WTC11 (cell line): ENCODE data around the gene LPP. TPM values are rescaled to one million over a fixed set of nuclear protein-coding genes. Genes with fewer than 3 reads are reported as not detected.

ENCODE experiments used
- ATAC-seq: fragments of 200-7000 bp; cut with Tn5 transposase; 2 replicates; pipeline ENCODE4 v1.10.0; 2021; ENCODE audit warnings: mild to moderate bottlenecking, moderate library complexity
- CTCF ChIA-PET: fragments of 300-600 bp; sonication (Branson Sonifier 250); formaldehyde crosslinking; loops from one replicate; lab custom pipeline; 2021; ENCODE audit warnings: antibody characterized with exemption; lab: Charles Lee
- POLR2A ChIA-PET: fragments of 350-600 bp; sonication (Branson Sonifier 250); formaldehyde crosslinking; loops from one replicate; lab custom pipeline; 2021; ENCODE audit warnings: antibody characterized with exemption; lab: Charles Lee
- DNase-seq: peaks from one replicate; pipeline ENCODE4 v3.0.0; 2021; ENCODE audit warnings: low spot score
- H3K27ac Mint-ChIP-seq: 2 replicates; pipeline ENCODE4 v1.8.0; 2021; ENCODE audit warnings: mixed read lengths
- H3K27me3 Mint-ChIP-seq: 2 replicates; pipeline ENCODE4 v1.8.0; 2021; ENCODE audit warnings: low read depth, mild to moderate bottlenecking, moderate library complexity, mixed read lengths
- H3K36me3 Mint-ChIP-seq: 2 replicates; pipeline ENCODE4 v1.8.0; 2021; ENCODE audit warnings: mixed read lengths
- H3K4me1 Mint-ChIP-seq: 2 replicates; pipeline ENCODE4 v1.8.0; 2022; ENCODE audit warnings: mixed read lengths
- H3K4me3 Mint-ChIP-seq: 2 replicates; pipeline ENCODE4 v1.8.0; 2021; ENCODE audit warnings: mild to moderate bottlenecking, moderate library complexity, mixed read lengths
- H3K9me3 Mint-ChIP-seq: 2 replicates; pipeline ENCODE4 v1.8.0; 2021; ENCODE audit warnings: mixed read lengths
- ATF1 ChIP-seq: sonication (generic); formaldehyde crosslinking; IDR thresholded peaks from 2 replicates; pipeline ENCODE4 v1.8.1; 2023; ENCODE audit warnings: mild to moderate bottlenecking, moderate library complexity, missing genetic modification reagents
- ELF4 ChIP-seq: sonication (generic); formaldehyde crosslinking; IDR thresholded peaks from 2 replicates; pipeline ENCODE4 v1.8.1; 2022; ENCODE audit warnings: low read depth, mild to moderate bottlenecking, moderate library complexity, missing genetic modification reagents
- GABPB1 ChIP-seq: sonication (generic); formaldehyde crosslinking; IDR thresholded peaks from 2 replicates; pipeline ENCODE4 v1.8.1; 2023; ENCODE audit warnings: mild to moderate bottlenecking, missing genetic modification reagents
- HMGA2 ChIP-seq: fragments of 250-450 bp; sonication (Bioruptor Pico); IDR thresholded peaks from 2 replicates; pipeline ENCODE4 v1.4.0; 2021; ENCODE audit warnings: mild to moderate bottlenecking, moderate library complexity
- JUN ChIP-seq: sonication (generic); formaldehyde crosslinking; IDR thresholded peaks from 2 replicates; pipeline ENCODE4 v1.8.0; 2023; ENCODE audit warnings: mild to moderate bottlenecking, missing genetic modification reagents
- KAT7 ChIP-seq: sonication (generic); formaldehyde crosslinking; IDR thresholded peaks from 2 replicates; pipeline ENCODE4 v1.8.1; 2023; ENCODE audit warnings: missing genetic modification reagents, mild to moderate bottlenecking, borderline replicate concordance
- NFATC4 ChIP-seq: fragments of 250-450 bp; sonication (Bioruptor Pico); IDR thresholded peaks from 2 replicates; pipeline ENCODE4 v1.9.0; 2021; ENCODE audit warnings: mild to moderate bottlenecking
- NR1H2 ChIP-seq: sonication (generic); formaldehyde crosslinking; IDR thresholded peaks from 2 replicates; pipeline ENCODE4 v1.9.0; 2021; ENCODE audit warnings: mild to moderate bottlenecking, moderate library complexity, missing genetic modification reagents
- OVOL2 ChIP-seq: fragments of 250-450 bp; sonication (Bioruptor Pico); IDR thresholded peaks from 2 replicates; pipeline ENCODE4 v1.9.0; 2021; ENCODE audit warnings: mild to moderate bottlenecking, borderline replicate concordance
- SMAD3 ChIP-seq: sonication (generic); formaldehyde crosslinking; IDR thresholded peaks from 2 replicates; pipeline ENCODE4 v1.8.0; 2022; ENCODE audit warnings: missing genetic modification reagents, mild to moderate bottlenecking, borderline replicate concordance
- SMAD4 ChIP-seq: sonication (generic); formaldehyde crosslinking; IDR thresholded peaks from 2 replicates; pipeline ENCODE4 v1.8.0; 2022; ENCODE audit warnings: mild to moderate bottlenecking, missing genetic modification reagents
- TCF7 ChIP-seq: sonication (generic); formaldehyde crosslinking; IDR thresholded peaks from 2 replicates; pipeline ENCODE4 v1.8.0; 2022; ENCODE audit warnings: mild to moderate bottlenecking, low read depth, missing genetic modification reagents, moderate library complexity
- ZNF263 ChIP-seq: sonication (generic); formaldehyde crosslinking; IDR thresholded peaks from 2 replicates; pipeline ENCODE4 v1.8.1; 2022; ENCODE audit warnings: low read depth, mild to moderate bottlenecking, moderate library complexity, missing genetic modification reagents
- ZNF423 ChIP-seq: fragments of 250-450 bp; sonication (Bioruptor Pico); IDR thresholded peaks from 2 replicates; pipeline ENCODE4 v2.1.2; 2022; ENCODE audit warnings: mild to moderate bottlenecking, moderate library complexity
- total RNA-seq: library from RNA; stranded (reverse); gene quantifications from 3 replicates; pipeline ENCODE4 v1.2.3, GENCODE V29; 2021
- TF ChIP-seq, protein P1 (sequence below): fragments of 250-450 bp; sonication (Bioruptor Pico); IDR thresholded peaks from 2 replicates; pipeline ENCODE4 v1.8.0; 2021; ENCODE audit warnings: mild to moderate bottlenecking
- TF ChIP-seq, protein P2 (sequence below): sonication (generic); formaldehyde crosslinking; IDR thresholded peaks from 2 replicates; pipeline ENCODE4 v1.8.0; 2023; ENCODE audit warnings: missing genetic modification reagents
- TF ChIP-seq, protein P3 (sequence below): fragments of 250-450 bp; sonication (Bioruptor Pico); IDR thresholded peaks from 2 replicates; pipeline ENCODE4 v1.9.0; 2021; ENCODE audit warnings: mild to moderate bottlenecking
- TF ChIP-seq, protein P4 (sequence below): sonication (generic); formaldehyde crosslinking; IDR thresholded peaks from 2 replicates; pipeline ENCODE4 v1.8.1; 2023; ENCODE audit warnings: mild to moderate bottlenecking, missing genetic modification reagents, borderline replicate concordance
- TF ChIP-seq, protein P5 (sequence below): sonication (generic); formaldehyde crosslinking; IDR thresholded peaks from 2 replicates; pipeline ENCODE4 v1.8.0; 2022; ENCODE audit warnings: mild to moderate bottlenecking, missing genetic modification reagents
- TF ChIP-seq, protein P6 (sequence below): sonication (generic); formaldehyde crosslinking; IDR thresholded peaks from 2 replicates; pipeline ENCODE4 v1.8.1; 2022; ENCODE audit warnings: low read depth, missing genetic modification reagents, borderline replicate concordance
- TF ChIP-seq, protein P7 (sequence below): sonication (generic); formaldehyde crosslinking; IDR thresholded peaks from 2 replicates; pipeline ENCODE4 v1.8.1; 2023; ENCODE audit warnings: mild to moderate bottlenecking, missing genetic modification reagents
- TF ChIP-seq, protein P8 (sequence below): sonication (generic); formaldehyde crosslinking; conservative IDR thresholded peaks from 2 replicates; pipeline ENCODE4 v1.8.1; 2022; ENCODE audit warnings: mild to moderate bottlenecking, missing genetic modification reagents

Gene LPP
- total RNA-seq, 1 experiment from 2014 or later: 49.6 TPM

DNA sequence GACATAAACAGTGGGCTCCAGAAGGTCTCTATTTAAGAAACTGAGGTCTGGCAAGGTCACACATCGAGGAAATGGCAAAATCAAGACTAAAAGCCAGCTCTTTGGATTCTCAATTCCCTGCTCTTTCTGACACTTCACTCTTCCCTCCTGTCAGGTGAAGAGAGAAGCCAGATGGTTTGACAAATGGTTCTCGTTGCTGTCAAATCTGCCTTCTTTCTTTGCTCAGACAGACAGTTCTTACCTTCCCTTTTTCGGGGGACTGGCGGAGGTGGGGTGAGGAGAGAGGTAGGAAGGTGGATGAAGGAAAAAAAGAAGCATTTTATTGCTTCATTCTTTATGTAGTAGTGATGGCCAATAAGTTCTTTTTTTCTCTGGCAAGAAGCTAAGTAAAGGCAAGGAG, 133.4 kb downstream of the LPP start (continued):
- TF ChIP-seq OVOL2: no peak
- TF ChIP-seq NFATC4 (CRISPR knock-in tag): no peak
- no peak for TF ChIP-seq ATF1 (CRISPR knock-in tag)

DNA sequence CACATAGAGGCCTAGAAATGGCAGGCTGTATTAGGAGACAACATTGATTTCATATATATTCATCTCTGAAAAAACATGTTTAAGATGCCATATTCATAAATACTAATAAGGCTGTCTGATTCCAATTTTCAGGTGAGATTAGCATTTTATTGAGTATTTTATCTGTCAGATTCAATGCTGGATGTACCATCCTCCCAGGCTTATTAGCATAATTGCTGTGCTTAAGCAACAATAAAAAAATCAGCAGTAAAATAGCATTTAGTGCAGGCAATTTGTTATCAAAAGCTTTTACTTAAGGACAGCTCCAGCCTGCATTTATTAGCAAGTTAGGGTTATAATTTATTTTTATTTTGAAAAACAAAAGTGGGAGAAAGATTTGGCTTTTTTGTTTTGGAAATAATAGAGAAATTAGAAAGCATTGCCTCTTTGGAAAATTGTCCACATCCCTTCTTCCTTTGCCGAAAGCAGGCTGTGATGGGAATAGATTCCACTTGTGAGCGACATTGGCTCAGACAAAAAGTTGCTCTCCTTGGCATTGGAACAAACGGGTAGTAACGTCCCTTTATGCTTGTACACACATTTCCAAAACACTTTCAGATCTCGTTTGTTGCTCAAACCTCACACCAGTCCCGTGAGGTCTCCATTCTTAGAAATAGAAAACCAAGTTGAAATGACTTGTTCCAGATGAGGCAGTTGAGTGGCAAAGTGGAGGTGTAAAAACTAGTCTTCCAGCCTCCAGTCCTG, 134.0 kb downstream of the LPP start:
- Mint-ChIP-seq H3K36me3 (no peaks in the 10 kb centered on the region), H3K27ac (peak overlapping the region; percentile 27; the same call in 1 of the 2 replicates), H3K4me3 (no peak overlapping the region), H3K9me3 (no peaks in the 10 kb centered on the region), H3K4me1 (peaks cover 18% of the 10 kb centered on the region), H3K27me3 (no peaks in the 10 kb centered on the region)
- DNase-seq: no peak
- ChIA-PET POLR2A (no interaction called here), CTCF (no interaction called here)
- ATAC-seq: no peak
- TF ChIP-seq, protein P1, sequence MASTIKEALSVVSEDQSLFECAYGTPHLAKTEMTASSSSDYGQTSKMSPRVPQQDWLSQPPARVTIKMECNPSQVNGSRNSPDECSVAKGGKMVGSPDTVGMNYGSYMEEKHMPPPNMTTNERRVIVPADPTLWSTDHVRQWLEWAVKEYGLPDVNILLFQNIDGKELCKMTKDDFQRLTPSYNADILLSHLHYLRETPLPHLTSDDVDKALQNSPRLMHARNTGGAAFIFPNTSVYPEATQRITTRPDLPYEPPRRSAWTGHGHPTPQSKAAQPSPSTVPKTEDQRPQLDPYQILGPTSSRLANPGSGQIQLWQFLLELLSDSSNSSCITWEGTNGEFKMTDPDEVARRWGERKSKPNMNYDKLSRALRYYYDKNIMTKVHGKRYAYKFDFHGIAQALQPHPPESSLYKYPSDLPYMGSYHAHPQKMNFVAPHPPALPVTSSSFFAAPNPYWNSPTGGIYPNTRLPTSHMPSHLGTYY (CRISPR knock-in tag): no peak
- TF ChIP-seq HMGA2 (CRISPR knock-in tag): no peak
- TF ChIP-seq KAT7 (CRISPR knock-in tag): no peak
- TF ChIP-seq ZNF423 (CRISPR knock-in tag): no peak
- TF ChIP-seq, protein P2, sequence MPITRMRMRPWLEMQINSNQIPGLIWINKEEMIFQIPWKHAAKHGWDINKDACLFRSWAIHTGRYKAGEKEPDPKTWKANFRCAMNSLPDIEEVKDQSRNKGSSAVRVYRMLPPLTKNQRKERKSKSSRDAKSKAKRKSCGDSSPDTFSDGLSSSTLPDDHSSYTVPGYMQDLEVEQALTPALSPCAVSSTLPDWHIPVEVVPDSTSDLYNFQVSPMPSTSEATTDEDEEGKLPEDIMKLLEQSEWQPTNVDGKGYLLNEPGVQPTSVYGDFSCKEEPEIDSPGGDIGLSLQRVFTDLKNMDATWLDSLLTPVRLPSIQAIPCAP (CRISPR knock-in tag): no peak

DNA sequence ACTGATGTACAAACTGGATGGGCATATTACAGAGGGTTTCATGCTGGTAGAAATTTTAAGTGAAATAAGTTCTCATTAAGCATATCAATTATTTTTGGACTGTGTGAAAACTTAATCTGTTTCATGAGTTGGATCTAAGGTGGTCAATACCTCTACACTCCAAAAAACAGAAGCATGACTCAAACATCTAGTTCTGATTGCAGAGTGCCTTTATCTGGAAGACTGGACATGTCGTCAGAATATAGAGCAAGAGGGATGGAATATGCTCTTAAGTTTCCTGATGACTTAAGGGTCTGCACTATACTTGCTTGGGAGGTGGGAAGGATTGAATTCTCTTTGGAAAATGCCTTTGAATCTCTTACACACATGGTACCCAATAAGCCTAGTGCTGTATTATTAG, 138.3 kb downstream of the LPP start:
- Mint-ChIP-seq H3K27ac (no peak overlapping the region), H3K9me3 (no peaks in the 10 kb centered on the region), H3K4me1 (peaks cover 15% of the 10 kb centered on the region), H3K4me3 (no peak overlapping the region)
- no peak for ATAC-seq
- TF ChIP-seq ZNF263 (CRISPR knock-in tag): no peak
- TF ChIP-seq, protein P3, sequence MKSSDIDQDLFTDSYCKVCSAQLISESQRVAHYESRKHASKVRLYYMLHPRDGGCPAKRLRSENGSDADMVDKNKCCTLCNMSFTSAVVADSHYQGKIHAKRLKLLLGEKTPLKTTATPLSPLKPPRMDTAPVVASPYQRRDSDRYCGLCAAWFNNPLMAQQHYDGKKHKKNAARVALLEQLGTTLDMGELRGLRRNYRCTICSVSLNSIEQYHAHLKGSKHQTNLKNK (CRISPR knock-in tag): no peak
- no peak for TF ChIP-seq TCF7 (CRISPR knock-in tag)
- no peak for TF ChIP-seq KAT7 (CRISPR knock-in tag)
- TF ChIP-seq, protein P4, sequence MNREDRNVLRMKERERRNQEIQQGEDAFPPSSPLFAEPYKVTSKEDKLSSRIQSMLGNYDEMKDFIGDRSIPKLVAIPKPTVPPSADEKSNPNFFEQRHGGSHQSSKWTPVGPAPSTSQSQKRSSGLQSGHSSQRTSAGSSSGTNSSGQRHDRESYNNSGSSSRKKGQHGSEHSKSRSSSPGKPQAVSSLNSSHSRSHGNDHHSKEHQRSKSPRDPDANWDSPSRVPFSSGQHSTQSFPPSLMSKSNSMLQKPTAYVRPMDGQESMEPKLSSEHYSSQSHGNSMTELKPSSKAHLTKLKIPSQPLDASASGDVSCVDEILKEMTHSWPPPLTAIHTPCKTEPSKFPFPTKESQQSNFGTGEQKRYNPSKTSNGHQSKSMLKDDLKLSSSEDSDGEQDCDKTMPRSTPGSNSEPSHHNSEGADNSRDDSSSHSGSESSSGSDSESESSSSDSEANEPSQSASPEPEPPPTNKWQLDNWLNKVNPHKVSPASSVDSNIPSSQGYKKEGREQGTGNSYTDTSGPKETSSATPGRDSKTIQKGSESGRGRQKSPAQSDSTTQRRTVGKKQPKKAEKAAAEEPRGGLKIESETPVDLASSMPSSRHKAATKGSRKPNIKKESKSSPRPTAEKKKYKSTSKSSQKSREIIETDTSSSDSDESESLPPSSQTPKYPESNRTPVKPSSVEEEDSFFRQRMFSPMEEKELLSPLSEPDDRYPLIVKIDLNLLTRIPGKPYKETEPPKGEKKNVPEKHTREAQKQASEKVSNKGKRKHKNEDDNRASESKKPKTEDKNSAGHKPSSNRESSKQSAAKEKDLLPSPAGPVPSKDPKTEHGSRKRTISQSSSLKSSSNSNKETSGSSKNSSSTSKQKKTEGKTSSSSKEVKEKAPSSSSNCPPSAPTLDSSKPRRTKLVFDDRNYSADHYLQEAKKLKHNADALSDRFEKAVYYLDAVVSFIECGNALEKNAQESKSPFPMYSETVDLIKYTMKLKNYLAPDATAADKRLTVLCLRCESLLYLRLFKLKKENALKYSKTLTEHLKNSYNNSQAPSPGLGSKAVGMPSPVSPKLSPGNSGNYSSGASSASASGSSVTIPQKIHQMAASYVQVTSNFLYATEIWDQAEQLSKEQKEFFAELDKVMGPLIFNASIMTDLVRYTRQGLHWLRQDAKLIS: no peak
- TF ChIP-seq, protein P5, sequence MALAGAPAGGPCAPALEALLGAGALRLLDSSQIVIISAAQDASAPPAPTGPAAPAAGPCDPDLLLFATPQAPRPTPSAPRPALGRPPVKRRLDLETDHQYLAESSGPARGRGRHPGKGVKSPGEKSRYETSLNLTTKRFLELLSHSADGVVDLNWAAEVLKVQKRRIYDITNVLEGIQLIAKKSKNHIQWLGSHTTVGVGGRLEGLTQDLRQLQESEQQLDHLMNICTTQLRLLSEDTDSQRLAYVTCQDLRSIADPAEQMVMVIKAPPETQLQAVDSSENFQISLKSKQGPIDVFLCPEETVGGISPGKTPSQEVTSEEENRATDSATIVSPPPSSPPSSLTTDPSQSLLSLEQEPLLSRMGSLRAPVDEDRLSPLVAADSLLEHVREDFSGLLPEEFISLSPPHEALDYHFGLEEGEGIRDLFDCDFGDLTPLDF: no peak
- TF ChIP-seq GABPB1: no peak
- no peak for TF ChIP-seq JUN (CRISPR knock-in tag)
- TF ChIP-seq SMAD3: no peak
- TF ChIP-seq NR1H2 (CRISPR knock-in tag): no peak
- TF ChIP-seq, protein P6, sequence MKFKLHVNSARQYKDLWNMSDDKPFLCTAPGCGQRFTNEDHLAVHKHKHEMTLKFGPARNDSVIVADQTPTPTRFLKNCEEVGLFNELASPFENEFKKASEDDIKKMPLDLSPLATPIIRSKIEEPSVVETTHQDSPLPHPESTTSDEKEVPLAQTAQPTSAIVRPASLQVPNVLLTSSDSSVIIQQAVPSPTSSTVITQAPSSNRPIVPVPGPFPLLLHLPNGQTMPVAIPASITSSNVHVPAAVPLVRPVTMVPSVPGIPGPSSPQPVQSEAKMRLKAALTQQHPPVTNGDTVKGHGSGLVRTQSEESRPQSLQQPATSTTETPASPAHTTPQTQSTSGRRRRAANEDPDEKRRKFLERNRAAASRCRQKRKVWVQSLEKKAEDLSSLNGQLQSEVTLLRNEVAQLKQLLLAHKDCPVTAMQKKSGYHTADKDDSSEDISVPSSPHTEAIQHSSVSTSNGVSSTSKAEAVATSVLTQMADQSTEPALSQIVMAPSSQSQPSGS (CRISPR knock-in tag): no peak
- TF ChIP-seq, protein P7, sequence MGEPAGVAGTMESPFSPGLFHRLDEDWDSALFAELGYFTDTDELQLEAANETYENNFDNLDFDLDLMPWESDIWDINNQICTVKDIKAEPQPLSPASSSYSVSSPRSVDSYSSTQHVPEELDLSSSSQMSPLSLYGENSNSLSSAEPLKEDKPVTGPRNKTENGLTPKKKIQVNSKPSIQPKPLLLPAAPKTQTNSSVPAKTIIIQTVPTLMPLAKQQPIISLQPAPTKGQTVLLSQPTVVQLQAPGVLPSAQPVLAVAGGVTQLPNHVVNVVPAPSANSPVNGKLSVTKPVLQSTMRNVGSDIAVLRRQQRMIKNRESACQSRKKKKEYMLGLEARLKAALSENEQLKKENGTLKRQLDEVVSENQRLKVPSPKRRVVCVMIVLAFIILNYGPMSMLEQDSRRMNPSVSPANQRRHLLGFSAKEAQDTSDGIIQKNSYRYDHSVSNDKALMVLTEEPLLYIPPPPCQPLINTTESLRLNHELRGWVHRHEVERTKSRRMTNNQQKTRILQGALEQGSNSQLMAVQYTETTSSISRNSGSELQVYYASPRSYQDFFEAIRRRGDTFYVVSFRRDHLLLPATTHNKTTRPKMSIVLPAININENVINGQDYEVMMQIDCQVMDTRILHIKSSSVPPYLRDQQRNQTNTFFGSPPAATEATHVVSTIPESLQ (CRISPR knock-in tag): no peak
- no peak for TF ChIP-seq ELF4 (CRISPR knock-in tag)
- TF ChIP-seq SMAD4: no peak
- TF ChIP-seq, protein P8, sequence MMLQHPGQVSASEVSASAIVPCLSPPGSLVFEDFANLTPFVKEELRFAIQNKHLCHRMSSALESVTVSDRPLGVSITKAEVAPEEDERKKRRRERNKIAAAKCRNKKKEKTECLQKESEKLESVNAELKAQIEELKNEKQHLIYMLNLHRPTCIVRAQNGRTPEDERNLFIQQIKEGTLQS (CRISPR knock-in tag): no peak
- TF ChIP-seq, all 79 proteins: peak for 0
- Mint-ChIP-seq H3K27me3 (no peaks in the 10 kb centered on the region), H3K36me3 (no peaks in the 10 kb centered on the region)
- ChIA-PET POLR2A (no interaction called here), CTCF (no interaction called here)
- DNase-seq: no peak
